Stimulated activated naive CD8-positive, alpha-beta T cell treated with anti-CD3 and anti-CD28 coated beads, Interleukin-15, amount 100 ng/mL, for 72 hours (primary cell): Measurements from ENCODE around the gene RBM47.

ENCODE experiments used
- ATAC-seq: fragments of 150-1000 bp; cut with Tn5 transposase; 2 replicates; pipeline ENCODE4 v1.10.0; 2021; ENCODE audit warnings: mild to moderate bottlenecking, moderate library complexity
- DNase-seq, 2 donors: peaks; one replicate each; pipeline ENCODE4 v3.0.0; 2021 to 2022
- H3K27ac Mint-ChIP-seq, 2 donors: one replicate each; pipeline ENCODE4 v1.8.0; 2022; ENCODE audit warnings: mild to moderate bottlenecking in 2 of 2, mixed read lengths in 2 of 2, moderate library complexity in 2 of 2
- H3K27me3 Mint-ChIP-seq: one replicate; pipeline ENCODE4 v1.8.0; 2022; ENCODE audit warnings: mixed read lengths
- H3K4me1 Mint-ChIP-seq: one replicate; pipeline ENCODE4 v1.8.0; 2022; ENCODE audit warnings: mild to moderate bottlenecking, mixed read lengths
- H3K4me3 Mint-ChIP-seq, 2 donors: one replicate each; pipeline ENCODE4 v1.8.0; 2022; ENCODE audit warnings: mild to moderate bottlenecking in 2 of 2, mixed read lengths in 2 of 2, moderate library complexity in 1 of 2
- H3K9me3 Mint-ChIP-seq, 2 donors: one replicate each; pipeline ENCODE4 v1.8.0; 2022; ENCODE audit warnings: mixed read lengths in 2 of 2

Gene RBM47

DNA sequence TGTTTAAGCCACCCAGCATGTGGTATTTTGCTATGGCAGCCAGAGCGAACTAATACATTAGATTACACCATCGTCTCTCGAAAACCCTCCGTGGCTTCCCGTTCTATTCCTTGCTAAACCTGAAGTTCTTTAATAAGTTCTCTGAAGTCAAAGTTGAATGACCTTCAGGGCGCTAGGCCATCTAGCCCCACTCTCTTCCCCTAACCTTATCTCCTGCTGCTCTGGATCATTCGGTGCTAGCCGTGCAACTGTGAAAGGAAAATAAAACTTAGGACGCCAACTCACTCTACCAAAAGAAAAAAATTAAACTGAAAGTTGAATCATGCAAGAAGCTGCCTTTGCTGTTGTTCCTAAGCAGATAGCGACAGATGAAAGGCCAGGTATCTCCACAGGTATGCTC, 254.6 kb downstream of the RBM47 start:
- no peak overlapping the region for H3K27ac Mint-ChIP-seq
- H3K9me3 Mint-ChIP-seq: no peaks in the 10 kb centered on the region
- DNase-seq (no peak), ATAC-seq (no peak)
- no peaks in the 10 kb centered on the region for H3K27me3 Mint-ChIP-seq
- H3K4me3 Mint-ChIP-seq: no peak overlapping the region
- H3K4me1 Mint-ChIP-seq: no peaks in the 10 kb centered on the region

DNA sequence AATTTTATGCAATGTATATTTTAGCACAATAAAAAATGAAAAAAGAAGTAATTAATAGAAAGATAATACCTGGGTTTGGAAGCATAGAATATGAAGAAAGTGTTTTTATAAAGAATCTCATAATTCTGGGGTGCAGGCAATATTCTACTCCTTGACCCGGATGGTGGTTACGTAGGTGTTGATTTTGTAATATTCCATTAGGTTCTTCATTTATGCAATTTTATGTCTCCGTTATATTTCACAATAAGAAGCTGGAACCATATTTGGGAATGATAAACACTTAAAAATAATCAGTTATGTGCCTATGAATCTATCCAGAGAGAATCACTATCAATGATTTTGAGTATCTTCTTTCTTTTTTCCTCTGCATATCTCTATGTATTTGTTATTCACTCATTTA, 256.0 kb downstream of the RBM47 start:
- DNase-seq (no peak), ATAC-seq (no peak)
- Mint-ChIP-seq H3K4me3 (no peak overlapping the region), H3K9me3 (no peaks in the 10 kb centered on the region), H3K27me3 (no peaks in the 10 kb centered on the region), H3K27ac (no peak overlapping the region), H3K4me1 (no peaks in the 10 kb centered on the region)
